Mucosa of descending colon (tissue), 3 donors: Measurements from ENCODE around the gene CNIH3. TPM values are rescaled to one million over a fixed set of nuclear protein-coding genes. Genes with fewer than 3 reads are reported as not detected.

Source experiments
- ATAC-seq: fragments of 200-7000 bp; cut with Tn5 transposase; one replicate; pipeline ENCODE4 v1.9.1; 2020; ENCODE audit warnings: mild to moderate bottlenecking, moderate library complexity
- DNase-seq, 3 donors: peaks; one replicate each; pipeline ENCODE4 v3.0.0-alpha.2; 2020
- H3K36me3 ChIP-seq: fragments of 200-600 bp; one replicate; pipeline ENCODE4 v1.8.0; 2021; ENCODE audit warnings: low read depth, mild to moderate bottlenecking
- H3K4me1 ChIP-seq: fragments of 200-600 bp; one replicate; pipeline ENCODE4 v1.8.0; 2021; ENCODE audit warnings: low read depth, mild to moderate bottlenecking
- H3K4me3 ChIP-seq: fragments of 200-600 bp; one replicate; pipeline ENCODE4 v1.8.0; 2021; ENCODE audit warnings: mild to moderate bottlenecking
- H3K9me3 ChIP-seq: fragments of 200-600 bp; one replicate; pipeline ENCODE4 v1.8.0; 2021; ENCODE audit warnings: mild to moderate bottlenecking
- CTCF ChIP-seq: fragments of 200-600 bp; IDR thresholded peaks from one replicate; pipeline ENCODE4 v1.8.0; 2022; ENCODE audit warnings: antibody characterized with exemption, mild to moderate bottlenecking
- intact Hi-C, 2 donors: fragments of 100-400 bp; cut with DNase I in 1 of 2; cut with micrococcal nuclease in 1 of 2; formaldehyde crosslinking; loops; one replicate each; pipeline versions ENCODE4 v1.11.0 to v1.11.1; 2022; cut with DNase I, micrococcal nuclease
- total RNA-seq, 3 donors: library from RNA; stranded (reverse); fragmentation: NEBNext Ultra II Directional in 2 of 3; extraction: Animal tissue kit (Norgen Biotek cat#: 25700) in 2 of 3; gene quantifications; one replicate each; pipeline versions ENCODE4 v1.2.1 to v1.2.4, GENCODE V29; 2021 to 2023
- donor health status: DM: no; HTN: no; CAD: no; lungs with moderate emphysema.
- donor health status: DM: no; HTN: no; CAD: no.
- donor health status: DM: no; HTN: yes; CAD: no.

Gene CNIH3
- total RNA-seq, 3 donors from 2014 or later = 1.0 to 2.5 (median 1.1) TPM

GRCh38 chr1:224721000-224721399 is 104.9 kb downstream of the CNIH3 start:
- Histone ChIP-seq H3K9me3 (no peaks in the 10 kb centered on the region), H3K4me1 (no peaks in the 10 kb centered on the region), H3K36me3 (no peaks in the 10 kb centered on the region), H3K4me3 (no peak overlapping the region)
- intact Hi-C loops = no loop called here
- no peak for DNase-seq
- ATAC-seq = no peak
- TF ChIP-seq CTCF = no peak

- TF ChIP-seq CTCF = no peak
- Histone ChIP-seq H3K4me1 (no peaks in the 10 kb centered on the region), H3K36me3 (no peaks in the 10 kb centered on the region), H3K4me3 (no peak overlapping the region), H3K9me3 (no peaks in the 10 kb centered on the region)
- DNase-seq = no peak
- ATAC-seq = no peak
- intact Hi-C loops = no loop called here
Observed at GRCh38 chr1:224722838-224723237, 106.7 kb downstream of the CNIH3 start.

- DNase-seq = no peak
Observed at GRCh38 chr1:224724566-224724965, 108.4 kb downstream of the CNIH3 start.

GRCh38 chr1:224726441-224727182 is 110.5 kb downstream of the CNIH3 start:
- intact Hi-C loops = no loop called here
- no peak overlapping the region for H3K4me3 ChIP-seq
- DNase-seq (peak in 1 of 3 donors; percentile 23), ATAC-seq (peak; percentile 50)
- H3K4me1 ChIP-seq = no peaks in the 10 kb centered on the region
- no peaks in the 10 kb centered on the region for H3K9me3 ChIP-seq
- H3K36me3 ChIP-seq = no peaks in the 10 kb centered on the region
- no peak for TF ChIP-seq CTCF

More at GRCh38 chr1:224724566-224724965, 108.4 kb downstream of the CNIH3 start:
- Histone ChIP-seq H3K4me3 (no peak overlapping the region), H3K9me3 (no peaks in the 10 kb centered on the region), H3K4me1 (no peaks in the 10 kb centered on the region), H3K36me3 (no peaks in the 10 kb centered on the region)
- no peak for TF ChIP-seq CTCF
- no peak for ATAC-seq
- intact Hi-C loops = no loop called here

GRCh38 chr1:224727351-224728289 is 111.5 kb downstream of the CNIH3 start:
- Histone ChIP-seq H3K4me3 (no peak overlapping the region), H3K4me1 (no peaks in the 10 kb centered on the region), H3K36me3 (no peaks in the 10 kb centered on the region), H3K9me3 (no peaks in the 10 kb centered on the region)
- ATAC-seq (no peak), DNase-seq (no peak)
- TF ChIP-seq CTCF = no peak
- intact Hi-C loops = no loop called here
